SK-N-SH (cell line): ENCODE measurements around the gene FAM181A.

Experiments
- CTCF ChIP-seq: fragments of 200-600 bp; sonication (generic); IDR thresholded peaks from 2 replicates; pipeline ENCODE4 v1.6.1; 2017; ENCODE audit warnings: antibody characterized with exemption, mild to moderate bottlenecking, moderate library complexity
- EZH2phosphoT487 ChIP-seq: fragments of 200-600 bp; sonication (generic); IDR thresholded peaks from 2 replicates; pipeline ENCODE4 v1.6.1; 2017; ENCODE audit warnings: low read depth, mixed run types, mild to moderate bottlenecking, antibody characterized with exemption, moderate library complexity, borderline replicate concordance
- GABPA ChIP-seq: IDR thresholded peaks from 2 replicates; pipeline ENCODE4 v1.4.0; 2012; ENCODE audit warnings: low read depth, mild to moderate bottlenecking
- GATA2 ChIP-seq: sonication (generic); formaldehyde crosslinking; IDR thresholded peaks from 2 replicates; pipeline ENCODE4 v1.5.0; 2020; ENCODE audit warnings: mild to moderate bottlenecking, missing genetic modification reagents
- JUND ChIP-seq: IDR thresholded peaks from 2 replicates; pipeline ENCODE4 v1.4.0; 2012
- MXI1 ChIP-seq: IDR thresholded peaks from 2 replicates; pipeline ENCODE4 v1.6.1; 2012; ENCODE audit warnings: mild to moderate bottlenecking, low read depth, low read length, improper control_type of control experiment
- RAD21 ChIP-seq: IDR thresholded peaks from 2 replicates; pipeline ENCODE4 v1.6.1; 2012; ENCODE audit warnings: mild to moderate bottlenecking, low read length
- TAF1 ChIP-seq: IDR thresholded peaks from 2 replicates; pipeline ENCODE4 v1.6.1; 2012; ENCODE audit warnings: low read depth, mild to moderate bottlenecking, low read length, moderate library complexity, borderline replicate concordance

GRCh38 chr14:93971635-93972027 lies 44.5 kb downstream of the FAM181A start:
- TF ChIP-seq JUND (no peak), GABPA (no peak), TAF1 (no peak), CTCF (no peak), GATA2 (CRISPR knock-in tag) (no peak), RAD21 (no peak), MXI1 (no peak), EZH2phosphoT487 (no peak)
